ENCODE measurements around the gene ALDH2.
"Not testable (repeated sequence)": the region's sequence is repeated elsewhere in the genome, so short reads cannot be mapped to it uniquely, and the experiment has no call there.

The ALDH2 gene

DNA sequence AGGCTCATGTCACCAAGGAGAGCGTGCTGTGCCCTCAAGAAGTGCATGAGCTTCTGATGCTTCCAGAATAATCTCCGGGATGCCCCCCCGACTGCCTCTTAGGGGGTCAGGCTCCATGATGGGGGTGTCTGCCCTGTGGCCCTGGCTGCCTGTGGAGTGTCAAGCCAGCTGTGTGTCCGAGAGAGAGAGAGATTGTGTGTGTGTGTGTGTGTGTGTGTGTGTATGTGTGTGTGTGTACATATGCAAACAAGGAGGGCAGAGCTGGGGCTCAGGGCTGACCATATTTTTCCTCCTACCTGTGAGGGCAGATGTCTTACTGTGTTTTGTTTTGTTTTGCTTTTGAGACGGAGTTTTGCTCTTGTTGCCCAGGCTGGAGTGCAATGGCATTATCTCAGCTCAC is 5.6 kb upstream of the ALDH2 start:
- H3K79me2 ChIP-seq (ENCODE audit: insufficient read depth, low read length), result no peaks in the 10 kb centered on the region
- no peak overlapping the region for H3K4me3 ChIP-seq (ENCODE audit: low read length, poor library complexity, severe bottlenecking)
- no peaks in the 10 kb centered on the region for H3K27me3 ChIP-seq (ENCODE audit: insufficient read depth, low read length, poor library complexity, severe bottlenecking)
- no peaks in the 10 kb centered on the region for H3K36me3 ChIP-seq (ENCODE audit: insufficient read depth, low read length)
- no peaks in the 10 kb centered on the region for H4K20me1 ChIP-seq (ENCODE audit: insufficient read depth, low read length, poor library complexity, severe bottlenecking)
- H3F3A ChIP-seq (ENCODE audit: low read depth), result 0 out of 2 replicates have a peak, but pooled peaks cover 4% of the 10 kb centered on the region
- no peak overlapping the region for H3K4me2 ChIP-seq (ENCODE audit: low read depth, low read length, poor library complexity, severe bottlenecking)
- peaks cover 34% of the 10 kb centered on the region for H3K4me1 ChIP-seq (ENCODE audit: insufficient read depth, low read length, poor library complexity, severe bottlenecking)
- no peaks in the 10 kb centered on the region for H3K9me2 ChIP-seq (replicated peaks; ENCODE audit: low read depth, low read length)
- no peak overlapping the region for H3K9ac ChIP-seq (ENCODE audit: low read depth, low read length, poor library complexity, severe bottlenecking)
- no peaks in the 10 kb centered on the region for H3K9me3 ChIP-seq (ENCODE audit: insufficient read depth, low read depth, low read length)
- TF ChIP-seq EZH2phosphoT487 (IDR thresholded peaks at IDR 0.05; ENCODE audit: borderline replicate concordance) (no peak), CTCF (conservative IDR thresholded peaks at IDR 0.05; ENCODE audit: low read length) (no peak)
- H2AFZ ChIP-seq (ENCODE audit: low read length), result no peak overlapping the region

DNA sequence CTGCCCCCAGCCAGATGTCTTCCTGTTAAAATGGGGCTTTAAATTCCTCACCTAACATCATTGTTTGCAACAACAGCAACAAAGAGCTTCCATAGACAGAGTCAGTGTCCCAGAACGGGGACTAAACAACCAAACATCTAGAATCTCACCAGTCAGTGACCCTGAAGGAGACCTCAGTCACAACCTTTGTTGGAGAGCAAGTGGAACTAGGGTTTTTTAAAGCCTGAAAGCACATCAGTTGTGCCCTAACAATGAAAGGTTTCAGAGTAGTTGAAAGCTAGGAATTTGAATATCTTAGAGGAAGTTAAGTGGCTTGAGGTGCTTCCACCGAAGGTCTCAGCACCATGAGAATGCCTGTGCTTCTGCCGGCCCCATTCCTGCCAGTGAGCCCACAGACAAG is 5.0 kb upstream of the ALDH2 start:
- no peak overlapping the region for H3K9ac ChIP-seq (ENCODE audit: low read depth, low read length, poor library complexity, severe bottlenecking)
- H3K4me3 ChIP-seq (ENCODE audit: low read length, poor library complexity, severe bottlenecking), result no peak overlapping the region

GRCh38 chr12:111763552-111763951 is 3.2 kb upstream of the ALDH2 start:
- H2AFZ ChIP-seq (ENCODE audit: low read length); H3K9me2 ChIP-seq (replicated peaks; ENCODE audit: low read depth, low read length); H3K4me2 ChIP-seq (ENCODE audit: low read depth, low read length, poor library complexity, severe bottlenecking); H3K9ac ChIP-seq (ENCODE audit: low read depth, low read length, poor library complexity, severe bottlenecking); H3K36me3 ChIP-seq (ENCODE audit: insufficient read depth, low read length); H3K79me2 ChIP-seq (ENCODE audit: insufficient read depth, low read length); H3K4me3 ChIP-seq (ENCODE audit: low read length, poor library complexity, severe bottlenecking); H3K9me3 ChIP-seq (ENCODE audit: insufficient read depth, low read depth, low read length); H3K27me3 ChIP-seq (ENCODE audit: insufficient read depth, low read length, poor library complexity, severe bottlenecking); H3F3A ChIP-seq (ENCODE audit: low read depth); H4K20me1 ChIP-seq (ENCODE audit: insufficient read depth, low read length, poor library complexity, severe bottlenecking): not testable (repeated sequence)
- H3K4me1 ChIP-seq (ENCODE audit: insufficient read depth, low read length, poor library complexity, severe bottlenecking), result peaks cover 15% of the 10 kb centered on the region

More for the DNA sequence above, 5.0 kb upstream of the ALDH2 start:
- peaks cover 33% of the 10 kb centered on the region for H3K4me1 ChIP-seq (ENCODE audit: insufficient read depth, low read length, poor library complexity, severe bottlenecking)
- H3K27me3 ChIP-seq (ENCODE audit: insufficient read depth, low read length, poor library complexity, severe bottlenecking), result no peaks in the 10 kb centered on the region
- H3K4me2 ChIP-seq (ENCODE audit: low read depth, low read length, poor library complexity, severe bottlenecking), result no peak overlapping the region
- no peaks in the 10 kb centered on the region for H4K20me1 ChIP-seq (ENCODE audit: insufficient read depth, low read length, poor library complexity, severe bottlenecking)
- H3F3A ChIP-seq (ENCODE audit: low read depth), result 0 out of 2 replicates have a peak, but pooled peaks cover 4% of the 10 kb centered on the region
- H2AFZ ChIP-seq (ENCODE audit: low read length), result no peak overlapping the region
- no peaks in the 10 kb centered on the region for H3K9me3 ChIP-seq (ENCODE audit: insufficient read depth, low read depth, low read length)
- no peaks in the 10 kb centered on the region for H3K36me3 ChIP-seq (ENCODE audit: insufficient read depth, low read length)
- H3K9me2 ChIP-seq (replicated peaks; ENCODE audit: low read depth, low read length), result no peaks in the 10 kb centered on the region
- H3K79me2 ChIP-seq (ENCODE audit: insufficient read depth, low read length), result no peaks in the 10 kb centered on the region
- no peak for TF ChIP-seq CTCF (conservative IDR thresholded peaks at IDR 0.05; ENCODE audit: low read length)

DNA sequence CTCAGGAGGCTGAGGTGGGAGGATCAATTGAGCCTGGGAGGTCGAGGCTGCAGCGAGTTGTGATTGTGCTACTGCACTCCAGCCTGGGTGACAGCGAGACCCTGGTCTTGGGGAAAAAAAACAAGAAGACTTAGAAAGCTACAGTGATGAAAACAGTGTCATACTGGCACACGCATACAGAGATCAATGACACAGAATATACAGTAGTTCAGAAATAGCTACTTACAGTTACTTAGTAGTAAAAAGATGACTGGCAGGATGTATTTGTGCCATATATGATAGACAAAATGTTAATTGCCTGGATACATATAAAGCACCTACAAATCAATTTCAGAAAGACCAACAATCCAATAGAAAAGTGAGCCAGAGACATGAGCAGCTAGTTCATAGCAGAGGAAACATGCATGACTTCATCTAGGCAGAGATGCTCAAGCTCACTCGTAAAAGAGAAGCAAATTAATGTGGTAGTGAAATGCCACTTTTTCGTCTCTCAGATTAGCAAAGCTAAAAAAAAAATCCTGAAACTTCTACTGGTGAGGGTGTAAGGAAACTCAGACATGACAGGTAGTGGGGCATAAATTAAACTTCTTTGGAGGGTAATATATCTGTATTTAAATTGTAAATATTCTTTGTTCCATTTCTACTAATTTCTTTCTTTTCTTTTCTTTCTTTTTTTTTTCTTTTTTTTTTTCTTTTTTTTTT is 2.5 kb upstream of the ALDH2 start:
- no peaks in the 10 kb centered on the region for H3K9me3 ChIP-seq (ENCODE audit: insufficient read depth, low read depth, low read length)
- H3K79me2 ChIP-seq (ENCODE audit: insufficient read depth, low read length), result no peaks in the 10 kb centered on the region
- no peak overlapping the region for H3K4me2 ChIP-seq (ENCODE audit: low read depth, low read length, poor library complexity, severe bottlenecking)
- 0 out of 2 replicates have a peak, but pooled peaks cover 4% of the 10 kb centered on the region for H3F3A ChIP-seq (ENCODE audit: low read depth)
- no peaks in the 10 kb centered on the region for H3K9me2 ChIP-seq (replicated peaks; ENCODE audit: low read depth, low read length)
- H3K36me3 ChIP-seq (ENCODE audit: insufficient read depth, low read length), result no peaks in the 10 kb centered on the region
- no peak overlapping the region for H3K9ac ChIP-seq (ENCODE audit: low read depth, low read length, poor library complexity, severe bottlenecking)
- no peaks in the 10 kb centered on the region for H3K27me3 ChIP-seq (ENCODE audit: insufficient read depth, low read length, poor library complexity, severe bottlenecking)
- TF ChIP-seq CTCF (conservative IDR thresholded peaks at IDR 0.05; ENCODE audit: low read length) (no peak), EZH2phosphoT487 (IDR thresholded peaks at IDR 0.05; ENCODE audit: borderline replicate concordance) (no peak)
- H4K20me1 ChIP-seq (ENCODE audit: insufficient read depth, low read length, poor library complexity, severe bottlenecking), result no peaks in the 10 kb centered on the region
- H3K4me1 ChIP-seq (ENCODE audit: insufficient read depth, low read length, poor library complexity, severe bottlenecking), result peaks cover 10% of the 10 kb centered on the region
- no peak overlapping the region for H2AFZ ChIP-seq (ENCODE audit: low read length)
- no peak overlapping the region for H3K4me3 ChIP-seq (ENCODE audit: low read length, poor library complexity, severe bottlenecking)

Measured in Loucy (cell line).